Esophagus squamous epithelium (tissue), 5 donors: ENCODE results near the gene ATP2A2. TPM values are rescaled to one million over a fixed set of nuclear protein-coding genes. Genes with fewer than 3 reads are reported as not detected.

ENCODE experiments used
- DNase-seq: peaks from one replicate; lab custom pipeline; 2025; lab: John Stamatoyannopoulos, UW
- H3K27ac ChIP-seq, 4 donors: fragments of 200-600 bp; sonication (generic); one replicate each; pipeline ENCODE4 v1.5.1; 2016 to 2019; ENCODE audit warnings: mild to moderate bottlenecking in 1 of 4
- H3K27me3 ChIP-seq, 4 donors: fragments of 200-600 bp; sonication (generic); 1 replicate in 3 of 4; 2 replicates in 1 of 4; pipeline versions ENCODE4 v1.5.1 to v1.6.0; 2017 to 2021; ENCODE audit warnings: antibody characterized with exemption in 1 of 4
- H3K36me3 ChIP-seq, 3 donors: fragments of 200-600 bp; sonication (generic); one replicate each; pipeline ENCODE4 v1.5.1; 2016 to 2019
- H3K4me1 ChIP-seq, 3 donors: fragments of 200-600 bp; sonication (generic); one replicate each; pipeline ENCODE4 v1.5.1; 2017 to 2019
- H3K4me3 ChIP-seq, 4 donors: fragments of 200-600 bp; sonication (generic); 1 replicate in 3 of 4; 2 replicates in 1 of 4; pipeline ENCODE4 v1.5.1; 2016 to 2019; ENCODE audit warnings: mild to moderate bottlenecking in 2 of 4, moderate library complexity in 1 of 4
- H3K9me3 ChIP-seq, 3 donors: fragments of 200-600 bp; sonication (generic); one replicate each; pipeline ENCODE4 v1.5.1; 2016 to 2019
- POLR2A ChIP-seq, 4 donors: fragments of 450-650 bp; IDR thresholded peaks; one replicate each; pipeline ENCODE4 v1.6.1; 2017; ENCODE audit warnings: antibody characterized with exemption in 4 of 4, mild to moderate bottlenecking in 4 of 4, moderate library complexity in 3 of 4
- WGBS, 2 donors: methylation state at CpG; one replicate each; pipeline ENCODE4 v1.1.5; 2018; 5-methylcytosine and 5-hydroxymethylcytosine counted together
- intact Hi-C: fragments of 100-400 bp; cut with DNase I; formaldehyde crosslinking; loops from one replicate; pipeline ENCODE4 v1.15.0; 2022
- total RNA-seq, 4 donors: library from RNA; depleted of rRNA; stranded (reverse); fragments of >200 nt; gene quantifications; one replicate each; pipeline ENCODE4 v1.1.0, GENCODE V29; 2016
- TF ChIP-seq, protein P1 (sequence below), 6 experiments: fragments of 450-650 bp in 4 of 6; fragments of 200-600 bp in 2 of 6; sonication (generic) in 2 of 6; IDR thresholded peaks; one replicate each; pipeline ENCODE4 v1.5.1; 2016 to 2019; ENCODE audit warnings: antibody characterized with exemption in 6 of 6, mild to moderate bottlenecking in 4 of 6, moderate library complexity in 4 of 6
- donor health status: DM: yes; HTN: yes; CAD: no.

Gene ATP2A2
- total RNA-seq, 4 donors from 2014 or later = 147 to 263 (median 177) TPM

DNA sequence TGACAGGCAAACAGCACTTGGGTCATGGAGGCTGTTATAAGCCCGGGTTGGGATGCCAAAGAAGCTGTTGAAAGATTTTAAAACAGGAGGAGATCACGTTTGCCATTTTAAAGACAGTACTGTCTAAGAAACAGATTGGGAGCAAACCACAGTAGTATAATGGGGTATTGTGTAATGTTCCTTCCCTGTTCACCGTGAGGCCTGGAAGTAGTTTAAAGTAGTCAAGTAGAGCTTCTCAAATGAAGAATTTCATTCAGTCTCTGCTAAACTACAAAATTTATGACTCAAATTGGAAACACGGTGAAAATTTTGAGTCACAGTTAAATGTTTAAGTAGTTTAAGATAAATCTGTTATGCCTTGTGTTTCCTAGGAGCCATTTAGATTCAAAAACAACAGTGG is 35.8 kb downstream of the ATP2A2 start:
- DNase-seq = no peak
- H3K27ac ChIP-seq = peak overlapping the region; percentile 27 to 77 (median 72)
- peaks cover 5 to 71% (median 50%) of the 10 kb centered on the region in 3 donors for H3K4me1 ChIP-seq
- H3K36me3 ChIP-seq = peaks cover 6 to 72% (median 8%) of the 10 kb centered on the region in 3 donors
- H3K27me3 ChIP-seq = no peaks in the 10 kb centered on the region
- no peak for TF ChIP-seq POLR2A (IDR thresholded peaks at IDR 0.05)
- TF ChIP-seq, protein P1, sequence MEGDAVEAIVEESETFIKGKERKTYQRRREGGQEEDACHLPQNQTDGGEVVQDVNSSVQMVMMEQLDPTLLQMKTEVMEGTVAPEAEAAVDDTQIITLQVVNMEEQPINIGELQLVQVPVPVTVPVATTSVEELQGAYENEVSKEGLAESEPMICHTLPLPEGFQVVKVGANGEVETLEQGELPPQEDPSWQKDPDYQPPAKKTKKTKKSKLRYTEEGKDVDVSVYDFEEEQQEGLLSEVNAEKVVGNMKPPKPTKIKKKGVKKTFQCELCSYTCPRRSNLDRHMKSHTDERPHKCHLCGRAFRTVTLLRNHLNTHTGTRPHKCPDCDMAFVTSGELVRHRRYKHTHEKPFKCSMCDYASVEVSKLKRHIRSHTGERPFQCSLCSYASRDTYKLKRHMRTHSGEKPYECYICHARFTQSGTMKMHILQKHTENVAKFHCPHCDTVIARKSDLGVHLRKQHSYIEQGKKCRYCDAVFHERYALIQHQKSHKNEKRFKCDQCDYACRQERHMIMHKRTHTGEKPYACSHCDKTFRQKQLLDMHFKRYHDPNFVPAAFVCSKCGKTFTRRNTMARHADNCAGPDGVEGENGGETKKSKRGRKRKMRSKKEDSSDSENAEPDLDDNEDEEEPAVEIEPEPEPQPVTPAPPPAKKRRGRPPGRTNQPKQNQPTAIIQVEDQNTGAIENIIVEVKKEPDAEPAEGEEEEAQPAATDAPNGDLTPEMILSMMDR (IDR thresholded peaks at IDR 0.05) = no peak
- WGBS, 2 donors = 18 to 21% methylated on average over 4 of the region's 4 CpGs
- H3K9me3 ChIP-seq = no peaks in the 10 kb centered on the region
- H3K4me3 ChIP-seq = no peak overlapping the region
- intact Hi-C loops = no loop called here

DNA sequence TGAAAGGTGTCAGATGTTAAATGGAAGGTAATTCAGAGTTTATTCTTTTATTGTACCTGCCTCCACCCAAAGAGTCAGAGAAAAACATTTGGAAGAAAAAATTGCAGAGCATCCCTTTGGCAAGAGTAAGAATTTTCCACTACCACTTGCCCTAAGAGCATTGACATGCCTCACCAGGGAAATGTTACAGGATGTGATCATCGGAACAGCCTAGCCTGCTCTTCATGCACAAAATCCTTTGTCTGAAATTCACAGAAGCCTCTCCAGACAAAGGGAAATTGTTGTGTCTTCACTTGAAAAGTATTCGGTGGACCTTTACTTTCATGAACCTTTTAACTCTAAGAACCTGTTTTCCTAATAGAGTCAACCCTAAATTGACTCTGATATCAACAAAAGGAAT is 36.9 kb downstream of the ATP2A2 start:
- intact Hi-C loops = no loop called here
- H3K4me3 ChIP-seq = no peak overlapping the region

DNA sequence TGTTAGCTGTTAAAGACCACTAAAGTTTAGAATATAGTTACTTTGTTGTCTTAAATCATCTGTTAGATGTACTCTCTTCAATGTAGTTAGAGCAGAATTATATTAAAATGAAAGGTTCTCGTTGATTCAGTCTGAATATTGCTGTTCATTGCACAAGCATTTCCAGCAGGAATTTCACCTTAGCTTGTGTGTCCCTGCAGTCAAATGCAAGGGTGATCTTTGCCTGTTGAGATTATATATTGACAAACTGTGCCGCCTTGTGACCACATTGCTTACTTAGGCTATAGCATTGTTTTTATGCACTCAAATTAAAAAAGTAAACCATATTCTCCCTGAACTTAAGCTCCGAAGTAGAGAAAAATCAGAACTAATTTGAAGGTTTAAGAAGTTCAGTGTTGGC is 39.5 kb downstream of the ATP2A2 start:
- Histone ChIP-seq H3K36me3 (peaks cover 8 to 82% (median 16%) of the 10 kb centered on the region in 3 donors), H3K4me3 (no peak overlapping the region), H3K27me3 (no peaks in the 10 kb centered on the region), H3K4me1 (peaks cover 5 to 36% (median 23%) of the 10 kb centered on the region in 3 donors), H3K27ac (no peak overlapping the region), H3K9me3 (no peaks in the 10 kb centered on the region)
- TF ChIP-seq POLR2A (IDR thresholded peaks at IDR 0.05) = no peak
- TF ChIP-seq, protein P1 (IDR thresholded peaks at IDR 0.05) = no peak
- intact Hi-C loops = no loop called here
- no peak for DNase-seq
- WGBS, 2 donors = 83 to 84% methylated on average over 3 of the region's 3 CpGs

More for the DNA sequence above, 36.9 kb downstream of the ATP2A2 start:
- Histone ChIP-seq H3K27me3 (no peaks in the 10 kb centered on the region), H3K27ac (peak overlapping the region in 3 of 4 donors; percentile 32 to 69 (median 59)), H3K36me3 (peaks cover 8 to 76% (median 8%) of the 10 kb centered on the region in 3 donors), H3K4me1 (peaks cover 5 to 61% (median 39%) of the 10 kb centered on the region in 3 donors), H3K9me3 (no peaks in the 10 kb centered on the region)
- 50 to 59% methylated on average over 2 of the region's 2 CpGs for WGBS, 2 donors
- TF ChIP-seq POLR2A (IDR thresholded peaks at IDR 0.05) = no peak
- TF ChIP-seq, protein P1 (IDR thresholded peaks at IDR 0.05) = no peak
- DNase-seq = no peak

DNA sequence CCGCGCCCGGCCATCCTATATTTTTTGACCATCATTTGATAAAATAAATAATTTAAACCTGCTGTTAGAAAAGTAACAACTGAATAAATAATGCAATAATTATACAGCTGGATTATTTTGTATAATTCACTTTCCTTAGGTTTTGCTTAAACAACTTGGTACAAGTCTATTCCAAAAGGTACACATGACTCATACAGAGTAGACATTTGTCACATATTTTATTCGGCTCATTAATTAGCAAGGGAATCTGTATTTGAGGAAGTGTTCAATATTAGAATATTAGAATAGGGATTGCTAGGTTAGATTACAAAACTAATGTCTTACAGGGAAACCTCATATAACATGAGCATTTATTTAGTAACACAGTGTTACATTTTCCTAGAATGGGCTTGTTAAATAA is 48.7 kb downstream of the ATP2A2 start:
- Histone ChIP-seq H3K36me3 (peaks cover 8 to 96% (median 62%) of the 10 kb centered on the region in 3 donors), H3K27me3 (no peaks in the 10 kb centered on the region), H3K9me3 (no peaks in the 10 kb centered on the region), H3K27ac (peak overlapping the region in 3 of 4 donors; percentile 45 to 68 (median 64)), H3K4me1 (peaks cover 0 to 37% (median 30%) of the 10 kb centered on the region in 3 donors), H3K4me3 (no peak overlapping the region)
- TF ChIP-seq POLR2A (IDR thresholded peaks at IDR 0.05) = no peak
- TF ChIP-seq, protein P1 (IDR thresholded peaks at IDR 0.05) = no peak
- intact Hi-C loops = no loop called here
- no peak for DNase-seq
- 80 to 85% methylated on average over 4 of the region's 4 CpGs for WGBS, 2 donors

GRCh38 chr12:110330124-110330523 is 49.1 kb downstream of the ATP2A2 start:
- no peaks in the 10 kb centered on the region for H3K9me3 ChIP-seq
- WGBS, 2 donors = 52 to 57% methylated on average over 3 of the region's 3 CpGs
- H3K27ac ChIP-seq = peak overlapping the region in 3 of 4 donors; percentile 45 to 68 (median 64)
- H3K27me3 ChIP-seq = no peaks in the 10 kb centered on the region
- peaks cover 0 to 39% (median 30%) of the 10 kb centered on the region in 3 donors for H3K4me1 ChIP-seq
- peaks cover 12 to 96% (median 65%) of the 10 kb centered on the region in 3 donors for H3K36me3 ChIP-seq
- intact Hi-C loops = no loop called here
- no peak for DNase-seq
- no peak for TF ChIP-seq POLR2A (IDR thresholded peaks at IDR 0.05)
- TF ChIP-seq, protein P1 (IDR thresholded peaks at IDR 0.05) = no peak
- H3K4me3 ChIP-seq = no peak overlapping the region
